GM10248 (cell line): Measurements from ENCODE around the gene SLC22A6.
"Not testable (repeated sequence)": the region's sequence is repeated elsewhere in the genome, so short reads cannot be mapped to it uniquely, and the experiment has no call there.

Source experiments
- CTCF ChIA-PET: fragments of 300-600 bp; sonication (Branson Sonifier 250); formaldehyde crosslinking; extraction: SDS; loops from one replicate; lab custom pipeline; 2021; ENCODE audit warnings: antibody characterized with exemption; lab: Yijun Ruan, JAX
- POLR2A ChIA-PET: fragments of 350-650 bp; sonication (Branson Sonifier 250); formaldehyde crosslinking; extraction: SDS; loops from one replicate; lab custom pipeline; 2020; ENCODE audit warnings: antibody characterized with exemption; lab: Yijun Ruan, JAX
- DNase-seq: peaks from one replicate; pipeline ENCODE4 v3.0.0; 2012; ENCODE audit errors: extremely low spot score
- TF ChIP-seq, protein P1 (sequence below): IDR thresholded peaks from 2 replicates; pipeline ENCODE4 v1.5.1; 2012; ENCODE audit warnings: mild to moderate bottlenecking, low read depth; ENCODE audit errors: extremely low read depth, missing control alignments, control extremely low read depth

SLC22A6 gene

DNA sequence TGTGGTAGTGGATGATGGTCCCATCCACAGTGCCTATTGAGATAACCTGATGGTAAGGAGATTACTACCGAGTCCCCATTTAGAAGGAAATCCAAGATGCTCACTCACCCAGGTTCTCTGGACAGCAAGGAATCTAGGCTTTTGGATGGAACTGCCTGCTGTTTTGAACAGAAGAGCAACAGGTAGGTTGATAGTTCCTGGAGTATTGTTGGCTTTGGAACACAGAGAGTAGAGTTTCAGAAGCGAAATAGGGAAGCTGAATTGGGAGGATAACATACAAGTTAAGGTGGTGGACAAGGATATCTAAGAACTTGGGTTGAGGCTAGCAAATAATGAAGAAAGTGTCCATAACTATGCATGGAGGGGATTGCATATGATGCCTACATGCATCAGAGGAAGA, 27.6 kb downstream of the SLC22A6 start:
- TF ChIP-seq, protein P1, sequence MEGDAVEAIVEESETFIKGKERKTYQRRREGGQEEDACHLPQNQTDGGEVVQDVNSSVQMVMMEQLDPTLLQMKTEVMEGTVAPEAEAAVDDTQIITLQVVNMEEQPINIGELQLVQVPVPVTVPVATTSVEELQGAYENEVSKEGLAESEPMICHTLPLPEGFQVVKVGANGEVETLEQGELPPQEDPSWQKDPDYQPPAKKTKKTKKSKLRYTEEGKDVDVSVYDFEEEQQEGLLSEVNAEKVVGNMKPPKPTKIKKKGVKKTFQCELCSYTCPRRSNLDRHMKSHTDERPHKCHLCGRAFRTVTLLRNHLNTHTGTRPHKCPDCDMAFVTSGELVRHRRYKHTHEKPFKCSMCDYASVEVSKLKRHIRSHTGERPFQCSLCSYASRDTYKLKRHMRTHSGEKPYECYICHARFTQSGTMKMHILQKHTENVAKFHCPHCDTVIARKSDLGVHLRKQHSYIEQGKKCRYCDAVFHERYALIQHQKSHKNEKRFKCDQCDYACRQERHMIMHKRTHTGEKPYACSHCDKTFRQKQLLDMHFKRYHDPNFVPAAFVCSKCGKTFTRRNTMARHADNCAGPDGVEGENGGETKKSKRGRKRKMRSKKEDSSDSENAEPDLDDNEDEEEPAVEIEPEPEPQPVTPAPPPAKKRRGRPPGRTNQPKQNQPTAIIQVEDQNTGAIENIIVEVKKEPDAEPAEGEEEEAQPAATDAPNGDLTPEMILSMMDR, result no peak
- CTCF ChIA-PET, result no interaction called here
- POLR2A ChIA-PET, result no interaction called here
- no peak for DNase-seq

DNA sequence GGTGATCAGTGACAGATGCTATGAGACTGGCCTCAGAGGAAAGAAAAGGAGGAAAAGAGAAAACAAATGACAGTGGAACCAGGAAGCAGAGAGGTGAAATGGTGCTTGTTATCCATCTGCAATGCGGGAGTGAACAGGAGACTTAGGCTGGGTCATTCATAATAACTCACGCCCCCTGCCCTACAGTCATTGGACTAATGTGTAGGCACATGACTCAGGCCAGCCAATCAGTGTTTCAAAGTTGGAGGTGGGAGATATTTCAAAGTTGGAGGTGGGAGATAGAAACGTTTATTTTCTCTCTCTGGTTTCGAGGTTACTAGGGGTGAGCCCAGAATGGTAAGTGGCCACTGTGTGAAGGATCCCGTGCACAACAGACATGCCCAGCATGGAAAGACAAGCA, 30.3 kb downstream of the SLC22A6 start:
- POLR2A ChIA-PET, result no interaction called here
- TF ChIP-seq, protein P1, result no peak
- no peak for DNase-seq
- CTCF ChIA-PET, result no interaction called here

DNA sequence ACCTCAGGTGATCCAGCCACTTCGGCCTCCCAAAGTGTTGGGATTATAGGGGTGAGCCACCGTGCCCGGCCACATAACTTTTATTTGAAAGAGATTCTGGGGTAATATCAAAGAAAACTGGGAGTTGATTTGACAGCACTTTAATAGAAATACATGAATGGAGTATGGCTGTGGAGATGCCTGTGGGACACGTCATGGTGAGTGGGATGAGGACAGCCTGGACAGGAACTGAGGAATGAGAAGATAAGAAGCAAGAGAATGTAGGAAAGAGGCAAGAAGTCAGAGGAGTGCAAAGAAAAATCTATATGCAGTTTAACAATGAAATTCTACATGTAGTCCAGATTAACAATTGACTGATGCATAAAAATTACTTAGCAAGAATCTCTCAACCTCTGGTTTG, 31.0 kb downstream of the SLC22A6 start:
- POLR2A ChIA-PET, result no interaction called here
- CTCF ChIA-PET, result no interaction called here
- no peak for DNase-seq
- TF ChIP-seq, protein P1, result no peak

DNA sequence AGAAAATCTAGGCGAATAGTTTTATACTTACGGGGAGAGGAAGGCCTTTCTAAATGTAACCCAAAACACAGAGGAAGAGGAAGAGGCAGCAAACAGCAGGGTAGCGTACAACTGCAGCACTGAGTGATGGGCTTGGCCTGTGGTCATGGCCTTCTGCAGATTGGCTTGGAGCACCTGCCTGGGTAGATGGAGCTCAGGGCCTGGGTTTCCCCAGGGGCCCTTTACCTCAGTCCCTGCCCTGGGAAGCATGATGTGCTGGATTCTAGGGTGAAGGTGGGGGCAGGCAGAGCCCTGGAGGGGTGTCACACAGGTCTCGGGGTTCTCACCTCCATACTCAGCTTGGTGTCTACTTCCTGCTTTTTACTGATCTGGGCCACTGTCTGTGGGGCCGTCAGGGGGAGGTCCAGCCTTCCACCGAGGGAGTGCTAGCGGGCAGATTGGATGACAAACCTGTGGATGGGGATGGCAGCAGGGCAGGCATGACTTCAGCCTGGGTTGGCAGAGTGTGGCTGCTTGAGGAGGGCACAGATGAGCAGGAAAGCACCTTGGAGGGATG, 35.9 kb downstream of the SLC22A6 start:
- ChIA-PET CTCF (interaction anchor here (1.0 to 1.5 kb wide), 4 partner anchors 27 to 75 kb away, joined by 3 to 7 read pairs (median 4); no protein-coding TSS in a partner anchor), POLR2A (interaction anchor here (0.6 kb wide), 1 partner anchor 63 kb away, joined by 3 read pairs; no protein-coding TSS in a partner anchor)
- TF ChIP-seq, protein P1, result no peak
- no peak for DNase-seq

DNA sequence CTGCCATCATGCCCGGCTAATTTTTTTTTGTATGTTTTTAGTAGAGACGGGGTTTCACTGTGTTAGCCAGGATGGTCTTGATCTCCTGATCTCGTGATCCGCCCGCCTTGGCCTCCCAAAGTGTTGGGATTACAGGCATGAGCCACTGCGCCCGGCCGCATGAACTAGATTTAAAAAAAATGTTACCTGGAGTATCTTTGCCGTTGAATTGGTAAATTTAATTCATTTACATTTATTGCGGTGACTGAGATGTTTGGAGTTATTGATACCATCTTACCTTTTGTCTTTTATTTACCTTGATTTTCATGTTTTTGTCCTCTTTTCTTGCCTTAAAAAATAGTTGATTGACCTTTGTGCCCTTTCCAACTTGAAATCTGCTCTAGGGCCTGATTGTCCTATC, 39.2 kb downstream of the SLC22A6 start:
- CTCF ChIA-PET, POLR2A ChIA-PET, DNase-seq: not testable (repeated sequence)

DNA sequence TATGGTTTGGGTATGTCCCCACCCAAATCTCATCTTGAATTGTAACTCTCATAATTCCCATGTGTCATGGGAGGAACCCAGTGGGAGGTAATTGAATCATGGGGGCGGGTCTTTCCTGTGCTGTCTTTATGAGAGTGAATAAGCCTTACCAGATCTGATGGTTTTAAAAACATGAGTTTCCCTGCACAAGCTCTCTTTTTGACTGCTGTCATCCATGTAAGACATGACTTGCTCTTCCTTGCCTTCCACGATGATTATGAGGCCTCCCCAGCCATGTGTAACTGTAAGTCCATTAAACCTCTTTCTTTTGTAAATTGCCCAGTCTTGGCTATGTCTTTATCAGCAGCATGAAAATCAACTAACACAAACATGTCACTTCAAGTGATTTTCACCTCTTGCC, 47.2 kb downstream of the SLC22A6 start:
- CTCF ChIA-PET, result interaction anchor here (1.7 kb wide), 1 partner anchor 11 kb away, joined by 4 read pairs; no protein-coding TSS in a partner anchor
- POLR2A ChIA-PET, DNase-seq: not testable (repeated sequence)

DNA sequence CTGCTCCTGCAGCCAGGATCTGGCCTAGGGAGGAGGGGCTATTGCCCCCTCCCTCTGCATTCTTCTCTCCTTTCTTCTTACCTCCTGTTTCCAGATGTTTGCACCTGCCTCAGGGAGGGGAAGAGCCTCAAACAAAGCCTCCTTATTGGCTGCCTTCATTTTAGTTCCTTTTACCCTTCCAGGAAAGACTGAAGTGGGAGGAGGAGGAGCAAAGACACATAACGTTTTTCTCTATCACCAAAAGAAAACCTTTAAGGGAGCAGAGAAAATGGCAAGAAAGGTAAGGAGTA, 50.3 kb downstream of the SLC22A6 start:
- ChIA-PET CTCF (no interaction called here), POLR2A (no interaction called here)
- DNase-seq, result no peak
- TF ChIP-seq, protein P1, result no peak
